NCI-H187 (cell line): Measurements from ENCODE around the gene SPATC1L.

Experiments used
- DNase-seq, 2 experiments: peaks; one replicate each; lab custom pipeline; 2025; lab: John Stamatoyannopoulos, UW

SPATC1L gene

DNA sequence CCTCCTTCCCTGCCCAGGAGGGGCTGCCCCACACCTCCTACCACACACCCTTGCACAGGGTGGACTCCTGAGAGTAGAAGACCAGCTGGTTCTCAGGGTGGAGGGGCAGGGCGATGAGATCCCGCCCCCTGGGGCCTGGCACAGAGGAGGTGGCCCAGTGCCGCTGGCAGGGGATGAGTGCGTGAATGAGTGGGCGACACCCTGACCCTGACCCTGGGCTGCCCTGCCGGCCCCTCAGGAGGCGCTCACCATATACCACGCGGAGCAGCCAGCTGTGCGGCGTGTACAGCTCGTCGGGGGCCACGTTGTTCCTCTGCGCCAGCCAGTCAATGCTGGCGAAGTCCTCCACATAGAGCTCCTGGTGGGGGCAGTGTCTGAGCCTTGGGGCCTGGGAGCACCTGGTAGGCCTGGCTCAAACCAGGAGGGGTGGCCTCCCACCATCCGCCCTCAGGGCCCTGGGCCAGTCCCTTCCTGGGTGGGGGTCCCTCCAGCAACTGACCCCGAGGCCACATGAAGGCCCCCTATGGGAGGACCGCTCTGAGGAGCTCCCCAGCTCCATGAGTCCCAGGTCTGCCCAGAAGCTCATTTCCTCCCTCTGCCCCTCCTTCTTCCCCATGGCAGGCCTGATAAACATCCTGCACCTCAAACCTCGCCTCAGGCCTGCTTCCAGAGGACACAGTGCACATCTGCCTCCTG, 31.3 kb upstream of the SPATC1L start:
- no peak for DNase-seq

DNA sequence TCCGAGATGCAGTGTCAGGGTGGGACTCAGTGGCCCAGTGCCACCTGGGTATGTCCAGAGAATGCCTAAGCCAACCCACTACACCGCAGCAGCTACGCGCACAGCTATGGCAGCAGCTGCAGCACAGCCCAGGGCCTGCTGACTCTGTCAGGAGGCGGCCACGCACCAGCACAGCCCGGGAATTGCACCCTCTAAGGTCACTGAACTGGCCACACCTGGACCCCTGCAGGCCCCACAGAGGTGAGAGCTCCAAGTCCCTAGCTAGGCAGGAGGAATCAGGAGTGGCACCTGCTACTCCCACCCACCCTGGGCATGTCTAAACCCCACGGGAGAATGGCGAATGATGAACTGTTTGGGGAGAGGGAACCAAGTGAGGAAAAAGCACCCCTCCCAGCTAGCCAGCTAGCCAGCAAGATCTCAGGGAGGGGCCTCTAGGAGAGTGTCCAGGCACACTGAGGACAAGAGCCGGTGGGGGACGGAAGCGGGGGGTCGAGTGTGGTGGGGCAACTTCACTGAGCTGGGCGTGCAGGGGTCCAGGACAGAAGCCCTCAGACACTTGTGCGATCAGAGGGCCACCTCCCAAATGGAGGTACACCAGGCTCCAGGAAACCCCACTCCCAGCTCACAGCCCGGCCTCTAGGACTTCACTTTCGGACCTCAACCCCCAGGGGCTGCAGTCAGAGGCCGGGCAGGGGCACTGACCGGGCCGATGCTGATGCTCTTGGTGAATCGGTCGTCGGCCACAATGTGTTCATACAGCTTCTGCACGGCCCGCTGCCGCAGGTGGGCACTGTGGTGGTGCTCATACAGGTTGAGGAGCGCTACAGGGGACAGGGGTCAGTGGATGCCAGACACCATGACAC, 30.4 kb upstream of the SPATC1L start:
- no peak for DNase-seq

DNA sequence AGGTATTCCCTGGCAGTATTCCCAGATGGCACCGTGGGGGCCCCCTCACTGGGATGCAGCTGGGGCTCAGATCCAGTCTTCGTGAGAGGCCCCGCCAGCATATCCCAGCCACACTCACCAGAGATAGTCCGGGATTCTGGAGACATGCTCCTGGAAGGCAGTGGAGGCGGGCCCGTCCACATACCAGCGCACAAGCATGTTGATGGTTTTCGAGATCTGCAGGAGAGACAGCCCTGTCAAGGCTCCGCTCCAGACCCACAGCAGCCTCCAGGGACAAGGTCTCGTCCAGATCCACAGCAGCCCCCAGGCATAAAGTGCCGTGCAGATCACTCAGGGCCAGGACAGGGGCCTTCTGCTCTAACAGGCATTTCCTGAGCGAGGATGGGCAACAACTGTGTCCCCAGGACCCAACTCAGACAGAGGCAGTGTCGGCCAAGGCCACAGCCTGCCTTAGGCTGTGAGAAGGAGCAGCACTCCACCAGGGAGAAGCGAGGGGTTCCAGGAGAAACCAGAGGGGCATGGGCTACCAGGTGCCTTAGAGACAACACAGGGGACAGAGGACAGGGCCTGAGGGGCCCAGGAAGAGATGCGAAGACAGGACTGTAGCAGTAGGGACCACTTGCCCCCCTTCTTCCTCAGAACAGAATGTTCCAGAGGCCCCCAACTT, 29.5 kb upstream of the SPATC1L start:
- no peak for DNase-seq

GRCh38 chr21:46212721-46213484, 28.6 kb upstream of the SPATC1L start:
- DNase-seq, result no peak

GRCh38 chr21:46211786-46212720, 27.8 kb upstream of the SPATC1L start:
- DNase-seq, result no peak

GRCh38 chr21:46211376-46211775, 27.1 kb upstream of the SPATC1L start:
- DNase-seq, result no peak

DNA sequence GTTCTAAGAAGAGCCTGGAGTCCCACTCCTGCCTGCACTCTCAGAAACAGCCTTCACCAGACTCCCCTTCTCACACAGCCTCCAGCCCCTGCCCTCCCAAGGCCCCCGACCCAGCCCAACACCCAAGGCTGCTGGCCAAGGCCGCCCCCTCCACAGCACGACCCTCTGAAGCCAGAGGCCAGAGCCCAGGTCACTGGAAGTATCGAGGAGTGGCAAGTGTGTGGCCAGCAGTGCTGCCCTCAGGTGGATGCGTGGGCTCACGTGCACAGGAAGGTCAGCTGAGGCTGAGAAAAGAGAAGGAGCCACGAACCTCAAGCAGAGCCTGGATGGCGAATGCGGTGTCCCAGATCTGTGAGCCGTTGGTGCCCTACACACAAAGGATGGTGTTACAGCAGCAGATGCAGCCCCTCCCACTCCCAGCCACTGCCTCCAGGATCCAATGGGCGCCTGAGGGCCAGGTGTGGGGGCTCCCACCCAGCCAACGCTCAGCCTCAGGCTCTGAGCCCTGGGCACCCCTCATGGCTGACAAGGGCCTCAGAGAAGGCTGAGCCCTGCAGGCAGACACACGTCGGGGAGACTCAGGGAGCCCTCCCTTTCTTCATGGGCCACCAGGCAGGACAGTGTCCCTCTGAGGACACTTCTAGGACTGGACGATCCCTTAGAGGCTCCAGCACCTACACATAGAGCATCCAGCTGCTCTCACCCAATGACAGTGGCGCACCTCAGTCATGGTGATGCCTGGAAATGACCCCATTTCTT, 26.3 kb upstream of the SPATC1L start:
- no peak for DNase-seq

DNA sequence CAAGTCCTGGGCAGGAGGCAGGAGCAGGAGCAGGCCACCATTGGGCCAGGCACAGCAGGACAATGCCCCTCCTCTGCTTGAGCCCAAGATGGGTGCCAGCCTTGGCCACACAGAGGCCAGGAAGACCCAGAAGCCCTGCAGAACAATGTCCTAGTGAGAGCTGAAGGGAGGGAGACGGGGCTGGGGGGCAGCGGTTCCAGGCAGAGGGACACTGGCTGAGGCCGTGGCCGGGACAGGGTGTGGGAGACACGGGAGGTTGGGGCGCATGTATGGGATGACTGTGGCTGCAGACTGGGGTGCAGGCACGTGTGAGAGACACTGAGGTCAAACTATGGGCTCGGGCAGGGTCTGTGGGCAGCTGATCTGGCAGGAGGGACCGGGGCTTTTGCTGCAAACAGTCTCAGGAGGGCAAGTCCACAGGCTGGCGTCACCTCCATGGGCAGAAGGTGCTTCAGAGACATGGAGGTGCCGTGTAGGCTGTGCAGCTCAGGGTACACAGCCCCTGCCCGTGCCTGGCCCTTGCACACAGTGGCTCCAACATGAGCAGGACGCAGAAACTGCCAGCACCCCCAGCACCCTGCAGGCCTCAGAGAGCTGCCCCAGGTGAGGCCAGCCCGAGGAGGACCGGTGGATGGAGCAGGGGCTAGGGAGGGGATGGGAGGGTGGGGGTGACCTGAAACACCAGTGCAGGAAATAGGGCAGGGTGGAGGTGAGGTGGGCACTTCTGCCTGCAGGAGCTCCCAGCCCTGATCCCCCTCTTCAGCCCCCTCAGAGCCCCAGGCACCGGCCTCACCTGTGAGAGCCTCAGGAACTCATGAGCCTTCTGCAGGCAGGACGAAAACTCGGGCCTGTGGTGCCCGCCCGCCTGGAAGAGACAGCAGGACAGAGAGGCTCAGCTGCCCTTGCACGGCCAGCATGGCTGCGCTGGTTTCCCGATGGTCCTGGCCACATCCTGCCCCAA, 24.8 kb upstream of the SPATC1L start:
- DNase-seq, result no peak

- DNase-seq, result no peak
Measured at GRCh38 chr21:46207920-46208591, 23.8 kb upstream of the SPATC1L start.

- no peak for DNase-seq
Measured at GRCh38 chr21:46207006-46207919, 23.0 kb upstream of the SPATC1L start.

GRCh38 chr21:46206163-46207005, 22.1 kb upstream of the SPATC1L start:
- no peak for DNase-seq

- DNase-seq, result peak; percentile 72 to 86
Measured at GRCh38 chr21:46205766-46206162, 21.5 kb upstream of the SPATC1L start.

DNA sequence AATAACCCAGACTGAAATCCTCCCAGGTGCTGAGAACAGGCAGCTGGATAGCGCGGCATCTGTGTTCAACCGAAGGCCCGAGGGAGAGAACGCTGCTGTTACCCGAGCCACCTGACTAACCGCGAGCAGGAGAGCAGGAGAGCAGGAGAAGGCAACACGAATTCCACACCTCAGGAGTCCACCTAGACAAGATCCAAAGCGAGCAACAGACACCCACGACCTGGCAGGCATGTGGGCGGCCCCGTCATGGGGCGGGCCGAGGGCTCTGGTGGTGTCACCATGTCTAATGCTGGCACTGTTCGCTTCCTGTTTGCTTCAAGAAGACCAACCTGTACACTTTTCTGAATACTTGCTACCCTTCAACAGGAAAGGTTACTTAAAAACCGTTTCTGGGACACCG, 20.9 kb upstream of the SPATC1L start:
- DNase-seq, result peak; percentile 19 to 64

DNA sequence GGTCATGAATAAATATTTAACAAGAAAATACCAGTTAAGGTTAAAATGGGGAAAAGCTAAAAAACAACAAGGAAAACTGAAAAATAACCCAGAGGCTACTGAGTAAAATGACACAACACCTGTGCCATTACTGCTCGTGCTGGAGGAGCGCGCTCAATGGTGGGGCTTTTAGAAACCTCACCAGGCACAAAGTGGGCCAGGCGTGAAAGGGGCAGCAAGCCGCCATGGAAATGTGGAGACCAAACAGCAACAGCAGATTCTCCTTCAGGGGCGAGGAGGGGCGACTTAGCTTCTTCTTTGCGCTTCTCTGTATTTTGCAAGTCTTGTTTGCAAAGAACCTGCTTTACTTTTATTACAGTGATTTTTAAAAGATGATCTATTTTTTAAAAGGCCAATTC, 18.9 kb upstream of the SPATC1L start:
- no peak for DNase-seq

DNA sequence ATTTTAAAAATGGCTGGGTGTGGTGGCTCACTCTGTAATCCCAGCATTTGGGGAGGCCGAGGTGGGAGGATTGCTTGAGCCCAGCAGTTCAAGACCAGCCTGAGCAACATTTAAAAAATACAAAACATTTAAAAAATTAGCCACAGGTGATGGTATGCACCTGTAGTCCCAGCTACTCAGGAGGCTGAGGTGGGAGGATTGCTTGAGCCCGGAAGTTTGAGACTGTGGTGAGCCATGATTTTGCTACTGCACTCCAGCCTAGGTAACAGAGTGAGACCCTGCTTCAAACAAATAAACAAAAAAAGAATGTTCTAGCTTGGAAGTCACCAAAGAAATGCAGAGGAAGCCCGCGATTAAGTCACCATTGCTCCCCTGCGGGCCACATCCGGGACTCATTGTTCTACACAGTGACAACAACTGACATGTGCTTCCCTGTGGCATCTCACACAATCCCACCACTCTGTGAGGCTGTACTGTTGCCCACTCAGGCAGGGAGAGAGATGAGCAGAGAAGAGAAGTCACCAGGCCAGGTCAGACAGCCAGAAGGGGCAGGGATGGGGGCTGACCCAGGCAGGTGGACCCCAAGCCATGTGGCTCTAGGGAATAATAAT, 18.4 kb upstream of the SPATC1L start:
- no peak for DNase-seq
